NT2/D1 (cell line): ENCODE data around the gene CBLB.

Source experiments
- YY1 ChIP-seq: IDR thresholded peaks from 2 replicates; pipeline ENCODE4 v1.6.1; 2011; ENCODE audit not compliant: insufficient read length, insufficient read depth
- ZNF274 ChIP-seq: IDR thresholded peaks from 2 replicates; pipeline ENCODE4 v1.6.1; 2011; ENCODE audit warnings: mild to moderate bottlenecking, low read depth, low read length

DNA sequence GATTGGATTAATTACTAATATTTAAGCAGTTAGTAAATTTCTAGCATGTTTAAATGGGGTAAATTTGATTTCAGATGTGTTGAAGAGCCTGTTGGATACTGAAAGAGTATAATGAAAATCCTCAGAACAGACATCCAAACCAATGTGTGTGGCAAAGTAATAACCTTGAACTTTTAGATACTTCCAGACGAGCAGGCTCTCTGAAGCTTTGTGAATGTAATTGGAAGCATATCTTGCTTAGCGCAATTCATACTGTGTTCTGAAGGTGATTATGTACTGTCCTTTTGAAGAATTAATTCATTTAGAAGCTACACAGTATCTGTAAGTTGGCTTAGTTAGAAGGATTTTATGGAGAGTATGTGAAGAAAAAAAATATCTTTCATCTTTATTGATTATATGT, 161.8 kb downstream of the CBLB start:
- TF ChIP-seq ZNF274 (no peak), YY1 (no peak)
